HCT116 (cell line): ENCODE data around the gene CRYBG2. TPM values are rescaled to one million over a fixed set of nuclear protein-coding genes. Genes with fewer than 3 reads are reported as not detected.
A peak's percentile ranks its signal among the peaks of the same experiment; 100 is the strongest.

Source experiments
- ATAC-seq: fragments of 200-7000 bp; cut with Tn5 transposase; 2 replicates; pipeline ENCODE4 v1.9.1; 2020; ENCODE audit warnings: mild to moderate bottlenecking, moderate library complexity
- BruUV-seq: library from RNA; stranded (reverse); fragments of 400-500 nt; replicated peaks from 2 replicates; lab custom pipeline; 2021; lab: Mats Ljungman, UMichigan
- CTCF ChIA-PET: fragments of 300-600 bp; sonication (Branson Sonifier 250); formaldehyde crosslinking; loops from one replicate; lab custom pipeline; 2021; ENCODE audit warnings: antibody characterized with exemption; lab: Charles Lee
- POLR2A ChIA-PET: fragments of 300-600, 350-600 bp; sonication (Branson Sonifier 250); formaldehyde crosslinking; loops from one replicate; lab custom pipeline; 2021; ENCODE audit warnings: antibody characterized with exemption; lab: Charles Lee
- RAD21 ChIA-PET, 2 experiments: fragments of 300-600 bp; sonication (Branson Sonifier 250); formaldehyde crosslinking; loops; one replicate each; lab custom pipeline; 2023; ENCODE audit warnings: low total read pairs in 2 of 2; ENCODE audit not compliant: uncharacterized antibody in 2 of 2, unreplicated experiment in 2 of 2, low non-redundant PET in 1 of 2; lab: Charles Lee
- DNase-seq: peaks from one replicate; pipeline ENCODE4 v3.0.0-alpha.2; 2010; ENCODE audit warnings: low read depth, low spot score
- H2AFZ ChIP-seq: fragments of 200-600 bp; shearing (Covaris generic), sonication (generic); 2 replicates; pipeline ENCODE4 v1.6.1; 2017; ENCODE audit warnings: low read depth, mixed run types, mixed read lengths, antibody characterized with exemption, low read length; ENCODE audit not compliant: poor library complexity, severe bottlenecking
- H3K27ac ChIP-seq: 2 replicates; pipeline ENCODE4 v1.5.1; 2012; ENCODE audit warnings: low read depth, low read length
- H3K27me3 ChIP-seq: fragments of 200-600 bp; sonication (generic); 2 replicates; pipeline ENCODE4 v1.6.1; 2016; ENCODE audit warnings: mixed run types, low read length, mixed read lengths; ENCODE audit not compliant: insufficient read depth
- H3K36me3 ChIP-seq, 2 experiments: fragments of 200-500 bp in 1 of 2; fragments of 200-600 bp in 1 of 2; sonication (Bioruptor generic) in 1 of 2; sonication (generic) in 1 of 2; 2 replicates each; pipeline versions ENCODE4 v1.5.1 to v1.6.1; 2014 to 2016; ENCODE audit warnings: low read length in 2 of 2, inconsistent platforms in 1 of 2, mixed read lengths in 1 of 2, mixed run types in 1 of 2; ENCODE audit not compliant: insufficient read depth in 2 of 2, control insufficient read depth in 1 of 2
- H3K4me1 ChIP-seq, 2 experiments: fragments of 200-600 bp in 1 of 2; sonication (generic) in 1 of 2; 2 replicates each; pipeline versions ENCODE4 v1.5.1 to v1.6.1; 2012 to 2017; ENCODE audit warnings: low read length in 2 of 2, inconsistent platforms in 1 of 2, mild to moderate bottlenecking in 1 of 2, mixed read lengths in 1 of 2, mixed run types in 1 of 2, moderate library complexity in 1 of 2; ENCODE audit not compliant: insufficient read depth in 2 of 2, control insufficient read depth in 1 of 2
- H3K4me2 ChIP-seq: fragments of 200-600 bp; sonication (generic); 2 replicates; pipeline ENCODE4 v1.6.1; 2017; ENCODE audit warnings: mixed run types, low read length, mixed read lengths
- H3K4me3 ChIP-seq, 2 experiments: fragments of 200-600 bp in 1 of 2; sonication (generic) in 1 of 2; replicated peaks in 1 of 2; 2 replicates each; pipeline ENCODE4 v1.5.1; 2011 to 2016; ENCODE audit warnings: low read length in 2 of 2, control low read depth in 1 of 2, low read depth in 1 of 2, mild to moderate bottlenecking in 1 of 2, mixed read lengths in 1 of 2, mixed run types in 1 of 2
- H3K79me2 ChIP-seq: fragments of 200-600 bp; sonication (generic); 2 replicates; pipeline ENCODE4 v1.6.1; 2017; ENCODE audit warnings: mild to moderate bottlenecking, mixed run types, low read length, moderate library complexity, mixed read lengths; ENCODE audit not compliant: insufficient read depth
- H3K9ac ChIP-seq: fragments of 200-600 bp; sonication (generic); 2 replicates; pipeline ENCODE4 v1.6.1; 2016; ENCODE audit warnings: low read length, mixed read lengths
- H3K9me2 ChIP-seq: fragments of 200-600 bp; sonication (generic), shearing (Covaris generic); 2 replicates; pipeline ENCODE4 v1.6.1; 2017; ENCODE audit warnings: mixed run types, mild to moderate bottlenecking, moderate library complexity; ENCODE audit not compliant: insufficient read depth
- H3K9me3 ChIP-seq, 2 experiments: fragments of 200-500 bp in 1 of 2; fragments of 200-600 bp in 1 of 2; sonication (Bioruptor generic) in 1 of 2; sonication (generic) in 1 of 2; 2 replicates each; pipeline ENCODE4 v1.6.1; 2014 to 2017; ENCODE audit warnings: low read length in 2 of 2, mixed read lengths in 2 of 2, inconsistent platforms in 1 of 2, low read depth in 1 of 2, mild to moderate bottlenecking in 1 of 2, mixed run types in 1 of 2, moderate library complexity in 1 of 2; ENCODE audit not compliant: control insufficient read depth in 1 of 2, insufficient read depth in 1 of 2
- H4K20me1 ChIP-seq: fragments of 200-600 bp; sonication (generic), shearing (Covaris generic); 2 replicates; pipeline ENCODE4 v1.6.1; 2017; ENCODE audit warnings: mixed run types, mild to moderate bottlenecking, moderate library complexity; ENCODE audit not compliant: insufficient read depth
- CTCF ChIP-seq, 3 experiments: fragments of 200-600 bp in 1 of 3; sonication (generic) in 1 of 3; IDR thresholded peaks in 2 of 3; conservative IDR thresholded peaks in 1 of 3; 2 replicates each; pipeline ENCODE4 v1.5.1; 2012 to 2017; ENCODE audit warnings: low read depth in 2 of 3, low read length in 2 of 3, antibody characterized with exemption in 1 of 3, borderline replicate concordance in 1 of 3, control low read depth in 1 of 3, mild to moderate bottlenecking in 1 of 3, mixed read lengths in 1 of 3, mixed run types in 1 of 3, moderate library complexity in 1 of 3; ENCODE audit not compliant: insufficient read depth in 1 of 3
- EZH2phosphoT487 ChIP-seq: fragments of 200-600 bp; IDR thresholded peaks from 2 replicates; pipeline ENCODE4 v1.6.1; 2018; ENCODE audit warnings: antibody characterized with exemption, borderline replicate concordance
- POLR2A ChIP-seq: IDR thresholded peaks from 2 replicates; pipeline ENCODE4 v1.7.0; 2011; ENCODE audit warnings: borderline replicate concordance; ENCODE audit not compliant: insufficient read depth, insufficient read length; ENCODE audit errors: extremely low read depth
- POLR2AphosphoS5 ChIP-seq: IDR thresholded peaks from 2 replicates; pipeline ENCODE4 v1.6.1; 2011; ENCODE audit warnings: mild to moderate bottlenecking, low read depth, low read length, moderate library complexity
- ZFX ChIP-seq: fragments of 450-650 bp; IDR thresholded peaks from 2 replicates; pipeline ENCODE4 v1.6.1; 2017
- intact Hi-C: fragments of 100-400 bp; cut with micrococcal nuclease; formaldehyde crosslinking; loops from 2 replicates; pipeline ENCODE4 v1.10.0; 2022
- total RNA-seq: library from RNA; stranded (reverse); gene quantifications from one replicate; pipeline ENCODE4 v1.2.1, GENCODE V29; 2021; ENCODE audit not compliant: unreplicated experiment

Gene CRYBG2
- total RNA-seq, 1 experiment from 2014 or later, result 10.5 TPM

GRCh38 chr1:26279456-26280332, 74.2 kb downstream of the CRYBG2 start, which contains the start of gene SH3BGRL3:
Gene SH3BGRL3 (plus strand): TSS chr1:26280086. CDS start chr1:26280156, 70 bp downstream.
- CTCF ChIA-PET, result interaction anchor here (0.6 to 2.0 kb wide), 11 partner anchors 10 to 137 kb away, joined by 3 to 9 read pairs (median 4); partner anchors contain the start of genes CEP85 and CNKSR1
- peak; percentile 57 for DNase-seq

More at GRCh38 chr1:26279456-26280332, 74.2 kb downstream of the CRYBG2 start, which contains the start of gene SH3BGRL3:
- H3K4me2 ChIP-seq, result peak within 1 kb of the TSS; percentile 97
- POLR2A ChIA-PET, result interaction anchor here (1.0 kb wide), 1 partner anchor 98 kb away, joined by 5 read pairs; no protein-coding TSS in a partner anchor
- RAD21 ChIA-PET, result interaction anchor here in 1 of 2 experiments (1.0 kb wide), 1 partner anchor 138 kb away, joined by 4 read pairs; no protein-coding TSS in a partner anchor
- ATAC-seq, result peak; percentile 79
- BruUV-seq, result no TSS peak
- H3K9me3 ChIP-seq, result no peaks in the 10 kb centered on the region
- no peaks in the 10 kb centered on the region for H3K9me2 ChIP-seq
- peak within 1 kb of the TSS; percentile 81 for H3K27ac ChIP-seq
- peak within 1 kb of the TSS; percentile 83 for H3K9ac ChIP-seq
- intact Hi-C loops, result loop anchor here (5.0 kb wide), 1 partner anchor 242 kb away; no protein-coding TSS in a partner anchor
- H3K36me3 ChIP-seq, result peaks cover 13 to 23% of the 10 kb centered on the region in 2 experiments
- no peak within 1 kb of the TSS for H2AFZ ChIP-seq
- H4K20me1 ChIP-seq, result no peaks in the 10 kb centered on the region
- TF ChIP-seq ZFX, result peak; percentile 30; the same call in 1 of the 2 replicates
- TF ChIP-seq POLR2AphosphoS5, result peak; percentile 96
- TF ChIP-seq POLR2A, result peak; percentile 68
- TF ChIP-seq EZH2phosphoT487, result no peak
- TF ChIP-seq CTCF (IDR thresholded peaks at IDR 0.05 in 2 of 3, conservative IDR thresholded peaks at IDR 0.05 in 1 of 3; ENCODE audit: borderline replicate concordance in 1 of 3, insufficient read depth in 1 of 3, low read depth in 2 of 3, low read length in 2 of 3), result peak in 2 of 3 experiments; percentile 70 to 77; a peak in 4 of 6 replicates
- peaks cover 20% of the 10 kb centered on the region for H3K79me2 ChIP-seq
- no peaks in the 10 kb centered on the region for H3K27me3 ChIP-seq
- H3K4me3 ChIP-seq, result peak within 1 kb of the TSS; percentile 74 to 76
- peaks cover 41 to 95% of the 10 kb centered on the region in 2 experiments for H3K4me1 ChIP-seq
